GM19324 (cell line): ENCODE measurements around the gene CDH4.

Experiments
- ATAC-seq: cut with Tn5 transposase; IDR thresholded peaks from one replicate; pipeline ENCODE4 v1.9.1; 2021; ENCODE audit warnings: mild to moderate bottlenecking, moderate library complexity; ENCODE audit not compliant: unreplicated experiment, low FRiP score

CDH4 gene

DNA sequence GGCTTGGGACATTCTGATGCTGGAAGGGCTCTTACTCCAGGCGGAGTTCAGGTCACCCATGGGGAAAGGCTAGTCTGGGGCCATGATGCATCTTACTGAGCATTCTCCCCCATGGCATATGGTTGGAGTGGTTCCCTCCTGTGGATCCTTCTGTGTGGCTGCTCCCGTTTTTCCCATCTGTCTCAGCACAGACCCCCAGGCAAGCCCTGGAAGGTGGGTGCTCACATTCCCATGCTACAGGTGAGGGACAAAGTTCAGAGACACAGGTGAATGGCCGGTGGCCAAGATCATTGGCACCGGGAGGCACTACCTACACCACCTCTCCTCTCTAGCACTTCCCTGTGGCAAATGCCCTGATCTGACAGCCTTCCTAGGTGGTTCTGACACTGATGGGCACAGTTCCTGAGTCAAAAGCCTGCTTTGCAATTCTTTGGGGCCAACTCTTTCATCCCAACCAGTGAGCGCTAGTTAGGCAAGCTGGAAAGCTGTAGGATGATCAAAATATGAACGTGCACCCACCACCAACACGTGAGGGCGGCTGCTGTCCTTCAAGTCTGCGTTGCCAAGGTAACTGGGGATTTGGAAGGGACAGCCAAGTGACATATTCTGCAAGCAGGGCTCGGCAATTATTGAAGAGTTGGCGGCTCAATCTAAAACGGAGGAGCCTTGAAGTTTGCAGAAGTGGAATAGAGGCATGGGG, 124.6 kb downstream of the CDH4 start:
- no peak for ATAC-seq

- ATAC-seq: no peak
Measured at GRCh38 chr20:61378694-61379355, 126.8 kb downstream of the CDH4 start.

GRCh38 chr20:61379898-61380544, 128.0 kb downstream of the CDH4 start:
- no peak for ATAC-seq

- no peak for ATAC-seq
Measured at GRCh38 chr20:61380545-61380915, 128.5 kb downstream of the CDH4 start.

- ATAC-seq: no peak
Measured at GRCh38 chr20:61382194-61382593, 130.1 kb downstream of the CDH4 start.

DNA sequence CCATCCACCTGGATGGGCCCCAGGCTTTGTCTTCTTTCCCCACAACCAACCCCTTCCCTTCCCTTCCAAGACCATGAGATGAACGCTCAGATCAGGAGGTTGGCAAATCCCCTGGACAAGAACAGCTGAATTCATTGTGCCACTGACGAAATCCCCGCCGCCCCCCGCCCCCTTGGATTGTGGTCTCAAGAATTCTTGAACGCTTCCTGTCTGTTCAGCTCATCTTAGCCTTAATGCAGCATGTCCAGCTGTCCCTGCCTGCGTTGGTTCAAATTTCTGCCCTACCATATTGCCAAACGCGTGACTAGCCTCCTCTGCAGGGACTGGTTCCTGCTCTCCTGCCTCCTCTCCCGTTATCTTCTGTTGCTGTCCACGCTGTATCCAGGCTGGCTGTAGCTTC, 133.2 kb downstream of the CDH4 start:
- no peak for ATAC-seq

DNA sequence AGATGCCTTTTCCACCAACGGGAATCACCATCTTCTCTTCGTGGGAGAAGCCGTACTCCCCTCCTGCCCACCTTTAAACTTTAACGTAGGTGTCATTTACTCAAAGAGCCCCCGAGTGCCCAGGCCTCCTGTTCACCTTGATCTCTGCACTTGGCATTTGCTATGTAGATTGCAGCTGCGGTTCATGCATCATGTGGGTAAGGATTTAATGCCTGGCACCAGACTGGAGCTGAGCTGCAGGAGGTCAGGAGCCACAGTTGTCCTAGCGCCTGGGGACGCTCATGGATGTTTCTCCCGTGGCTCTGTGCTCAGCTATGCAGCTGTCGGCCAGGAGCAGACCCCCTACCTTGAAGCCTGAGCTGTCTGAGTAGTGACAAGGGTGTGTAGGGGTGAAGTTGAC, 133.7 kb downstream of the CDH4 start:
- no peak for ATAC-seq

- no peak for ATAC-seq
Measured at GRCh38 chr20:61387204-61387953, 135.3 kb downstream of the CDH4 start.

DNA sequence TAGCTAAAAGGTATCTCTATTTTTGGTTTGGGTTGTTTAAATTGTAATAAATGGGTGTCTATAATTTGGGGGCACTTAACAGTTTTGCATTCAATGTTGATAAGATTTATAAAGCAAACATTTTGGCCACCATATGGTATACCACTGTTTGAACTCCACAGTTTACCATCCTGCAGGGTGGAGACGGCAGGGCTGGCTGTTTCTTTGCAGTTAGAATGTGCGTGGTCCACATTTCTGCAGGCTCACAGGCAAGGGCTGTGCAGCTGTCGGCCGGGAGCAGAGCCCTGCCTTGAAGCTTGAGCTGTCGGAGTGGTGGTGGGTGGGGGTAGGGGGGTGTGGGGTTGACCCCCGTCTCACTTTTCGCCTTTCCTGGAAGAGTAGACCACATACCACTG, 135.9 kb downstream of the CDH4 start:
- no peak for ATAC-seq

DNA sequence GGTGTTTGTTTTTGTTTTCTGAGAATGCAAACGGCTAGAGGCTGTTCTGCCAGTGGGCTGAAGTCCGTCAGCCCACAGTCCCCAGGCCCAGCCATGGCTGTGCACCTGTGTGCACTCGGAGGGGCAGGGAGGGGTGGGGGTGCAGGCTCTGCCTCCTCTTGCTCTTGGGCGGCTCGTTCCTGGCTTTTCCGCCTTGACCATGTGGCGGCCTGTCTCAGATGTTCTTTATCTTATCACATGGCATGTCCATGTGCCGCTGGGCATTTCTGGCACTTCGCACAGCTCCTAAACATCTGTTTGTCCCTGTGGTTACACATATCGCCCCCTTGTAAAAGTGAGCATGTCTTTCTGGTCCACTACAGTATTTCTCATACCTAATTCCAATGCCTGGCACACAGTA, 137.0 kb downstream of the CDH4 start:
- ATAC-seq: no peak

DNA sequence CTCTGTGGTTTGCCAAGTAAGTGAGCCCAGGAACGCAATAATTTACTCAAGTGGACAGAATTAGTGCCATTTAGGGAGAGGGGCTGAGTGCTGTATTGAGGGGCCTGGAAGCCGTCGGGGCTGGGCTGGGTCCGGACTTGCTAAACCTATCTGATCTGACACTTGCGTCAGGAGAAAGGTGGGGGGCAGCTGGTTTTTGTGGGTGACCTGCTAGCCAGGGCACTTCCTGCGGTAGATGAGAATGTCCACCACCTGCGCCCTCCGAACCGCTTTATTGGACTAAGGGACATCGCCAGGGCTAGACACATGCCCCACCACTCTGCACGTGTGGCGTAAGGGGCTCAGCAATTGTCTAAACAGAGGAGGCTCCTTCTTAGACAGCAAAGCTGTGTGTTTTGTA, 139.1 kb downstream of the CDH4 start:
- no peak for ATAC-seq

GRCh38 chr20:61391812-61392520, 139.9 kb downstream of the CDH4 start:
- no peak for ATAC-seq

DNA sequence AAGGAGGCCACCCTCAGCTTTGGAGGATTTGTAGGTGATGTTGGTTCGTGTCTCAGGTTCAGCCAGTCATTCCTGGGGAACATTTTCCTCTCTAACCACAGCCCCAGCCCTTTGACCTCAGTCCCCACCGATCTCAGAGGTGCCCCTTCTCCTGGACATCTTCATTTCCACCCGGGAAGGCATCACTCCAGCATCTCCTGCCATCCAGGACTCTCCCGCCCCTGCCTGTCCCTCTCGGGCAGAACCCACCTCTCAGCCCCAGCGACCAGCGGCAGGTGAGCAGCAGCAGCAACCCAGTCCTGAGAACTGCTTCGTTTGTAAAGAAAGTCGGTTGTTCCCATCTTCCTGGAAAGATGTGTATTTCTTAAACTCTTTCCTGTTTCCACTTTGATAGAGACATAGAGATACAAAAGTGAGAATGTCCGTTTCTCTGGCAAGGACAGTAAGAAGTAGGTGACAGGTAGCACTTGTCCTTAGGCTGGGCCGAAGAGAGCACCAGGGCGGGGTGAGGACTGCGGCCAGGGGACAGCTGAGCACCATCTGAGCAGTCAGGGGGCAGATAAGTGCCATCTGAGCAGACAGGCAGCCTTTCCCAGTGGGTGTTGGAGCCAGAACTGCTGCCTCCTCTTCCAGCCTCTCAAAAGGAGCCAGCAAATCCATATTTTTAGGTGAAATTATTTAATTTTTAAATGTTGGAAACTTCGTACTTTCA, 142.2 kb downstream of the CDH4 start:
- ATAC-seq: no peak

DNA sequence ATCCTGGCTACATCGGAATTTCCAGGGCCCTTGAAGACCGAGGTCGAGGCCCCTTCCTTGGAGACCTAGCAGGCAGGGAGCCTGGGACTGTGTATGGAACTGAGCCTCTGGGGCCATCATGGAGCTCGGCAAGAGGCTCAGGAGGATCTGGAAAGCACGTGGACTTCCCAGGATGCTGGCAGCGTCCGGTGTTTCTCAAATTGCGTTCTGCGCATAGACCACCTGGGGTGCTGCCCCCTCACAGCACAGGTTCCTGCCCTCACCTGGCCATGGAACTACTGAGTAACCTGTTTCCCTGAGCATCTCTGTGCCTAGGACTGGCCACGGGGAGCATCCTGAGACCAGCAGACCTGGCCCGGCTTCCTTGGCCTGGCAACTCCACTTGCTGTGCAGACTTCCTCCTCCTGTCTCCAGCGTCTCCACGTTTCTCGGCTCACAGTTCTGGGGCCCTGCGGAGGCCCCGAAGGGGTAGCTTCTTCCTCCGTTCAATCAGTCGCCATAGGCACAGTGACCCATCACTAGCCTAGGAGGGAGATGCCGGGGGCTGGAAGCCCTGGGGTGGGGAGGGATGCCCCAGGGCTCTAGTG, 144.3 kb downstream of the CDH4 start:
- no peak for ATAC-seq

DNA sequence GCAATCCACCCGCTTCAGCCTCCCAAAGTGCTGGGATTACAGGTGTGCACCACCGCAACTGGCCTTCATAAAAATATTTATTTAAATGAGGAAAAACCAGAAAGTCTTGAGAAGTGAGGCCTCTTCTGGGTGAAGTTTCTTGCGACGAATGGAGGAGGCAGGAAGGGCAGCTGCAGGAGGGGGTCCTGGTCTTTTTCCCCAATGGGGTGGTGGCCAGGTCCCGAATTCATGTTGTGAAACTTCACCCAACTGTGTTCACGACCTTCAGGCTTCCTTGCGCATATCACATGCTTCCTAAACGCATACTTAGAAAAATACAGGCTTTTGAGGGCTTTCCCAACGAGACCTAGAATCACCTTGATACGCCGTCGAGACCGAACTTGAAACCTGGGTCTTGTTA, 145.1 kb downstream of the CDH4 start:
- ATAC-seq: no peak

- ATAC-seq: no peak
Measured at GRCh38 chr20:61397790-61398189, 145.7 kb downstream of the CDH4 start.

- ATAC-seq: no peak
Measured at GRCh38 chr20:61399433-61399832, 147.4 kb downstream of the CDH4 start.

- ATAC-seq: no peak
Measured at GRCh38 chr20:61400499-61400898, 148.4 kb downstream of the CDH4 start.

DNA sequence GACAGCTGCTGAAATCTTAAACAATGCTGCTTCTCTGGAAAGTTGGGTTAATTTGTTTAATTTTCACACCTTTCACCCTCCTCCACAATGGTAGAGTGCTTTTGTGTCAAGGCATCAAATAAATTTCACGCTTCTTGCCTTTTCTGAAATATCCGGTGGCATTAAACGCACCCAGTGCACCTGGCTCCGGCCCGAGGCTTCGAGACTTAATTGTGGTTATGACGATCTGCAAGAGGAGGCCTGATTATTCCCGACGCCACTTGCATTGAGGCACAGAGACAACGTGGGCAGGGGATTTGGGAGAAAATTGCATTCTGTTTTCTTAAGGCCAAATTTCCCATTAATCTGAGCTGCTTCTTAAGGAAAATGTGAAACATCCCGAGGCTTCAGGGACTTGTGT, 152.2 kb downstream of the CDH4 start:
- no peak for ATAC-seq

DNA sequence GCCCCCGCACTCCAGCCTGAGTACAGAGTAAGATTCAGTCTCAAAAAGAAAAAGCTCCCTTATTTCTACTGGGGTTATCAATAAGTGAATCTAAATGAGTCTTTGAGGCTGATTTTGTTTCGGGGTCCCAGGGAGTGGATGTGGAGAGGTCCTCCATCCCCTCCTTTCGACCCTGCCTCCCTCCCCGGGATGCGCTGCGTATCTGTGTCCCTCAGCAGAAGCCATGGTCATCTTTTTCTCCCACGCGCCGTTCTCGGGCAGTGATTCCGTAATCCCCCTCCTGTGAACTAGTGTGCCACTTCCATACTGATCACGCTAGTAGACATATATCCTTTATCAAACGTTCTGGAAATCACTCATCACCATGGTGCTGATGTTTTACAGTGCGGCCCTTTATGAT, 152.9 kb downstream of the CDH4 start:
- ATAC-seq: no peak
